Panc1 (cell line): ENCODE measurements around the gene PRTN3. TPM values are rescaled to one million over a fixed set of nuclear protein-coding genes. Genes with fewer than 3 reads are reported as not detected.

ENCODE experiments used
- ATAC-seq: fragments of 200-7000 bp; cut with Tn5 transposase; 2 replicates; pipeline ENCODE4 v1.9.1; 2020; ENCODE audit warnings: mild to moderate bottlenecking, moderate library complexity
- BruUV-seq: library from RNA; stranded (reverse); fragments of 400-500 nt; replicated peaks from 2 replicates; lab custom pipeline; 2021; lab: Mats Ljungman, UMichigan
- CTCF ChIA-PET: fragments of 300-600 bp; sonication (Branson Sonifier 250); formaldehyde crosslinking; loops from one replicate; lab custom pipeline; 2022; ENCODE audit warnings: antibody characterized with exemption; lab: Charles Lee
- POLR2A ChIA-PET: fragments of 300-600 bp; sonication (Branson Sonifier 250); formaldehyde crosslinking; loops from one replicate; lab custom pipeline; 2022; ENCODE audit warnings: antibody characterized with exemption; lab: Charles Lee
- DNase-seq: peaks from one replicate; pipeline ENCODE4 v3.0.0-alpha.2; 2010; ENCODE audit warnings: low read depth, low spot score
- H3K27ac ChIP-seq: 2 replicates; pipeline ENCODE4 v1.5.1; 2011; ENCODE audit warnings: mild to moderate bottlenecking, low read length, inconsistent platforms
- H3K27me3 ChIP-seq: fragments of 200-500 bp; sonication (Bioruptor generic); 2 replicates; pipeline ENCODE4 v1.6.0; 2014; ENCODE audit warnings: low read length, inconsistent platforms; ENCODE audit not compliant: control insufficient read depth, insufficient read depth
- H3K36me3 ChIP-seq: fragments of 200-500 bp; sonication (Bioruptor generic); 2 replicates; pipeline ENCODE4 v1.5.1; 2014; ENCODE audit warnings: inconsistent platforms, mild to moderate bottlenecking, low read length, moderate library complexity; ENCODE audit not compliant: control insufficient read depth, insufficient read depth
- H3K4me1 ChIP-seq: 2 replicates; pipeline ENCODE4 v1.5.1; 2011; ENCODE audit warnings: inconsistent platforms, mild to moderate bottlenecking, low read length, moderate library complexity; ENCODE audit not compliant: control insufficient read depth, insufficient read depth
- H3K4me3 ChIP-seq, 2 experiments: 2 replicates each; pipeline ENCODE4 v1.5.1; 2011 to 2012; ENCODE audit warnings: low read depth in 2 of 2, low read length in 2 of 2, mild to moderate bottlenecking in 2 of 2, inconsistent platforms in 1 of 2, moderate library complexity in 1 of 2
- H3K9me3 ChIP-seq: fragments of 200-500 bp; sonication (Bioruptor generic); 2 replicates; pipeline ENCODE4 v1.5.1; 2014; ENCODE audit warnings: low read depth, mild to moderate bottlenecking, inconsistent platforms, low read length, moderate library complexity; ENCODE audit not compliant: control insufficient read depth, insufficient read depth
- CTCF ChIP-seq: fragments of 450-650 bp; IDR thresholded peaks from 2 replicates; pipeline ENCODE4 v1.5.1; 2017; ENCODE audit warnings: mild to moderate bottlenecking
- POLR2AphosphoS5 ChIP-seq: IDR thresholded peaks from 2 replicates; pipeline ENCODE4 v1.6.1; 2012; ENCODE audit warnings: mild to moderate bottlenecking, low read depth, low read length, moderate library complexity
- REST ChIP-seq, 2 experiments: IDR thresholded peaks; 2 replicates each; pipeline ENCODE4 v1.6.1; 2011 to 2012; ENCODE audit warnings: low read depth in 2 of 2, control low read depth in 1 of 2, low read length in 1 of 2, mild to moderate bottlenecking in 1 of 2, moderate library complexity in 1 of 2; ENCODE audit not compliant: insufficient read depth in 1 of 2
- SIN3A ChIP-seq: IDR thresholded peaks from 2 replicates; pipeline ENCODE4 v1.6.1; 2012; ENCODE audit warnings: low read depth, mild to moderate bottlenecking, low read length, moderate library complexity, borderline replicate concordance; ENCODE audit not compliant: insufficient read depth
- TCF7L2 ChIP-seq: IDR thresholded peaks from 2 replicates; pipeline ENCODE4 v1.6.1; 2011; ENCODE audit warnings: mild to moderate bottlenecking, low read depth, low read length, inconsistent platforms
- in situ Hi-C: cut with HindIII; loops from 2 replicates; pipeline ENCODE4 v1.10.0; 2016; ENCODE audit warnings: low sequenced_read_pairs, low pct_unique_long_range_greater_than_20kb
- intact Hi-C: fragments of 100-400 bp; cut with micrococcal nuclease; formaldehyde crosslinking; loops from one replicate; pipeline ENCODE4 v1.10.0; 2022; ENCODE audit not compliant: unreplicated experiment
- total RNA-seq: library from RNA; stranded (reverse); gene quantifications from one replicate; pipeline ENCODE4 v1.2.1, GENCODE V29; 2021; ENCODE audit not compliant: unreplicated experiment

The PRTN3 gene
- total RNA-seq, 1 experiment from 2014 or later, result 1.5 TPM

GRCh38 chr19:871446-872265 is 30.9 kb downstream of the PRTN3 start:
- H3K36me3 ChIP-seq, result no peaks in the 10 kb centered on the region
- ATAC-seq (no peak), DNase-seq (no peak)
- BruUV-seq, result no TSS peak
- no peaks in the 10 kb centered on the region for H3K27me3 ChIP-seq
- POLR2A ChIA-PET, result no interaction called here
- in situ Hi-C loops (no loop called here), intact Hi-C loops (no loop called here)
- CTCF ChIA-PET, result no interaction called here
- H3K27ac ChIP-seq, result no peak overlapping the region
- H3K4me1 ChIP-seq, result peaks cover 5% of the 10 kb centered on the region; the same call in 1 of the 2 replicates
- H3K4me3 ChIP-seq, result no peak overlapping the region
- H3K9me3 ChIP-seq, result no peaks in the 10 kb centered on the region
- no peak for TF ChIP-seq POLR2AphosphoS5
- TF ChIP-seq REST (IDR thresholded peaks at IDR 0.05; ENCODE audit: insufficient read depth in 1 of 2, low read depth in 2 of 2, low read length in 1 of 2), result no peak
- no peak for TF ChIP-seq SIN3A
- no peak for TF ChIP-seq TCF7L2
- TF ChIP-seq CTCF, result no peak

GRCh38 chr19:872266-872951 is 31.6 kb downstream of the PRTN3 start:
- Histone ChIP-seq H3K36me3 (no peaks in the 10 kb centered on the region), H3K4me3 (no peak overlapping the region), H3K27me3 (no peaks in the 10 kb centered on the region), H3K9me3 (no peaks in the 10 kb centered on the region), H3K4me1 (peaks cover 5% of the 10 kb centered on the region; the same call in 1 of the 2 replicates), H3K27ac (no peak overlapping the region)
- POLR2A ChIA-PET, result no interaction called here
- intact Hi-C loops (no loop called here), in situ Hi-C loops (no loop called here)
- TF ChIP-seq CTCF (no peak), SIN3A (no peak), TCF7L2 (no peak), REST (IDR thresholded peaks at IDR 0.05; ENCODE audit: insufficient read depth in 1 of 2, low read depth in 2 of 2, low read length in 1 of 2) (no peak), POLR2AphosphoS5 (no peak)
- CTCF ChIA-PET, result no interaction called here
- BruUV-seq, result no TSS peak
- DNase-seq, result no peak
- peak; percentile 70 for ATAC-seq
